Right ventricle myocardium superior (tissue), 1 donor: ENCODE results near the gene PICALM. TPM values are rescaled to one million over a fixed set of nuclear protein-coding genes. Genes with fewer than 3 reads are reported as not detected.

ENCODE experiments used
- ATAC-seq: fragments of 200-7000 bp; cut with Tn5 transposase; one replicate; pipeline ENCODE4 v1.9.1; 2020; ENCODE audit warnings: mild to moderate bottlenecking; ENCODE audit not compliant: poor library complexity
- DNase-seq: peaks from one replicate; pipeline ENCODE4 v3.0.0-alpha.2; 2020
- intact Hi-C: fragments of 100-400 bp; cut with DNase I; formaldehyde crosslinking; loops from one replicate; pipeline ENCODE4 v1.11.2; 2022
- total RNA-seq: library from RNA; stranded (reverse); fragmentation: NEBNext Ultra II Directional; extraction: Animal tissue kit (Norgen Biotek cat#: 25700); gene quantifications from one replicate; pipeline ENCODE4 v1.2.1, GENCODE V29; 2021
- donor health status: DM: no; HTN: yes; CAD: no; lungs with severe emphysema.

PICALM gene
- total RNA-seq, 1 donor from 2014 or later: 119 TPM

- DNase-seq (no peak), ATAC-seq (no peak)
- intact Hi-C loops: loop anchor here (10.0 kb wide), 1 partner anchor 58 kb away; no protein-coding TSS in a partner anchor
Measured at GRCh38 chr11:85922367-85922766, 146.5 kb downstream of the PICALM start.

GRCh38 chr11:85918910-85919794 is 149.7 kb downstream of the PICALM start:
- intact Hi-C loops: no loop called here
- no peak for DNase-seq
- ATAC-seq: no peak

GRCh38 chr11:85914425-85914824 is 154.5 kb downstream of the PICALM start:
- intact Hi-C loops: no loop called here
- DNase-seq (no peak), ATAC-seq (no peak)

- no peak for DNase-seq
- no peak for ATAC-seq
- intact Hi-C loops: no loop called here
Measured at GRCh38 chr11:85913513-85913912, 155.4 kb downstream of the PICALM start.

GRCh38 chr11:85912414-85912813 is 156.5 kb downstream of the PICALM start:
- intact Hi-C loops: no loop called here
- DNase-seq: no peak
- ATAC-seq: no peak

Other genes with a start within 250 kb of the PICALM start
- gene CCDC83, start 213.7 kb downstream of the PICALM start, total RNA-seq: not detected
- 13.2 TPM for gene EED, start 175.7 kb upstream of the PICALM start, total RNA-seq
- gene HIKESHI, start 233.2 kb upstream of the PICALM start, total RNA-seq: 48.0 TPM